Keratinocyte (primary cell): ENCODE data around the gene DLGAP1.

ENCODE experiments used
- CTCF ChIP-seq, 3 experiments: IDR thresholded peaks in 1 of 3; conservative IDR thresholded peaks in 1 of 3; optimal IDR thresholded peaks in 1 of 3; 2 replicates in 2 of 3; 3 replicates in 1 of 3; pipeline versions ENCODE3 to v1.5.1; 2011; ENCODE audit warnings: low read length in 3 of 3, mild to moderate bottlenecking in 3 of 3, moderate library complexity in 2 of 3, control low read depth in 1 of 3, inconsistent platforms in 1 of 3; ENCODE audit not compliant: insufficient read depth in 2 of 3; ENCODE audit errors: extremely low read depth in 1 of 3
- EZH2 ChIP-seq: IDR thresholded peaks from one replicate; pipeline ENCODE4 v1.6.1; 2012; ENCODE audit warnings: inconsistent platforms, mild to moderate bottlenecking, low read length, moderate library complexity

- TF ChIP-seq CTCF (optimal IDR thresholded peaks at IDR 0.05 in 1 of 3, IDR thresholded peaks at IDR 0.05 in 1 of 3, conservative IDR thresholded peaks at IDR 0.05 in 1 of 3; ENCODE audit: extremely low read depth in 1 of 3, insufficient read depth in 2 of 3, low read length in 3 of 3): no peak
- no peak for TF ChIP-seq EZH2
Observed at GRCh38 chr18:3747176-3747973, 707.7 kb downstream of the DLGAP1 start.
